Lower leg skin (tissue), 3 donors: ENCODE data around the gene ZC3H10.

Source experiments
- POLR2A ChIP-seq, 2 donors: fragments of 450-650 bp; IDR thresholded peaks; one replicate each; pipeline ENCODE4 v1.6.1; 2016 to 2017; ENCODE audit warnings: antibody characterized with exemption in 2 of 2, mild to moderate bottlenecking in 1 of 2, moderate library complexity in 1 of 2
- TF ChIP-seq, protein P1 (sequence below), 3 donors: fragments of 450-650 bp; IDR thresholded peaks; one replicate each; pipeline ENCODE4 v1.5.1; 2016; ENCODE audit warnings: antibody characterized with exemption in 3 of 3, mild to moderate bottlenecking in 3 of 3, moderate library complexity in 2 of 3

DNA sequence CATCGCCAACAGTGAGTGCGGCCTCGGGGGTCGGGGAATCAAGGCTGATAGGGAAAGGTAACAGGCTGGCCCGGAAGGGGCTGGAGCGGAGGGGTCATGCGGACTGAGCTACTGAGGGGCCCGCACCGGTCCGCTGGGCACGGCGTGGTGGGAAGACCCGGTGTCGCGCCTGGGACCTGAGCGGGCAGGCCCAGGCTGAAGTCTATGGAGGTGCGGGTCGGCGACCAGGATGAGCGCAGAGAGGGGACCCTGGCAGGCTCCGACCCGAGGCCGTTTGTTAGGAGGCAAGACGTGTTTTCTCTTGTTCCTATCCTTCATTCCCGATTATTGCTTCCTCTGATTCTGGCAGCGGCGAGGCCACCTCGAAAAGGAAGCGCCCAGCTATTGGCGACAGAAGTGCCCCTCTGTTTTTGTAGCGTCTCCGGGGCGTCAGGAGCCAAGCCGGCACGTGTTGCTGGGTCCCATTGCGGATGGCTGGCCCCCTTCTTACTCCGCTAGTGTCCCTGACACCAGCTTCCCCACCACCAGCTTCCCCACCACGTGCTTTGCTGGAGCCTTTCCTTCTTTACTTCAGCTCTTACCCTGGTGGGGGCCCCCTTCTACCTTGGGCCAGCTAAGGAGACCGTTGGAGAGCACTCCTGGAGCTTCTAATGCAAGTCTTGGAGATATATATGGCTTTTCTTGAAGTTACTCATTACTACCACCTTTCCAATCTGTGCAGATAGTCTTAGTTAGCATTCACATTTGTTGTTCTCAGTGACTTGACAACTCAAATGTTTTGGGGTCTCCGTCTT, 13.1 kb upstream of the ZC3H10 start:
- TF ChIP-seq, protein P1, sequence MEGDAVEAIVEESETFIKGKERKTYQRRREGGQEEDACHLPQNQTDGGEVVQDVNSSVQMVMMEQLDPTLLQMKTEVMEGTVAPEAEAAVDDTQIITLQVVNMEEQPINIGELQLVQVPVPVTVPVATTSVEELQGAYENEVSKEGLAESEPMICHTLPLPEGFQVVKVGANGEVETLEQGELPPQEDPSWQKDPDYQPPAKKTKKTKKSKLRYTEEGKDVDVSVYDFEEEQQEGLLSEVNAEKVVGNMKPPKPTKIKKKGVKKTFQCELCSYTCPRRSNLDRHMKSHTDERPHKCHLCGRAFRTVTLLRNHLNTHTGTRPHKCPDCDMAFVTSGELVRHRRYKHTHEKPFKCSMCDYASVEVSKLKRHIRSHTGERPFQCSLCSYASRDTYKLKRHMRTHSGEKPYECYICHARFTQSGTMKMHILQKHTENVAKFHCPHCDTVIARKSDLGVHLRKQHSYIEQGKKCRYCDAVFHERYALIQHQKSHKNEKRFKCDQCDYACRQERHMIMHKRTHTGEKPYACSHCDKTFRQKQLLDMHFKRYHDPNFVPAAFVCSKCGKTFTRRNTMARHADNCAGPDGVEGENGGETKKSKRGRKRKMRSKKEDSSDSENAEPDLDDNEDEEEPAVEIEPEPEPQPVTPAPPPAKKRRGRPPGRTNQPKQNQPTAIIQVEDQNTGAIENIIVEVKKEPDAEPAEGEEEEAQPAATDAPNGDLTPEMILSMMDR (IDR thresholded peaks at IDR 0.05): peak in 1 of 3 donors; percentile 2
- no peak for TF ChIP-seq POLR2A (IDR thresholded peaks at IDR 0.05)
